ENCODE measurements around the gene CNTN4.

DNA sequence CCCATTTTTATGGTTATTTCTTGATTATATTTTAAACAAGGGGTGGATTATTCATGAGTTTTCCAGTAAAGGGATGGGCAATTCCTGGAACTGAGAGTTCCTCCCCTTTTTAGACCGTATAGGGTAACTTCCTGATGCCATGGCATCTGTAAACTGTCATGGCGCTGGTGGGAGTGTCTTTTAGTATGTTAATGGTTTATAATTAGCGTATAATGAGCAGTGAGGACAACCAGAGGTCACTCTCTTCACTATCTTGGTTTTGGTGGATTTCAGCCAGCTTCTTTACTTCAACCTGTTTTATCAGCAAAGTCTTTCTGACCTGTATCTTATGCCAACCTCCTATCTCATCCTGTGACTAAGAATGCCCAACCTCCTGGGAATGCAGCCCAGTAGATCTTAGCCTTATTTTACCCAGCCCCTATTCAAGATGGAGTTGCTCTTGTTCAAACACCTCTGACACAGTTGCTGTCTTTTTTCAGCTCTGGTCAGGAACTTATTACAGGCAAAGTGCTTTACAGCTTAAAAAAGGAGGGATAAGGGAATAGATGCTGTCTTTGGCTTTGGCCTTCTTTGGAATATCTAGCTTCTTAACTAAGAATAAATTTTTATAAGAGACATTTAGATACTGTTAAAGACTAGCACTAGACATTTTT, 257.8 kb downstream of the CNTN4 start:
- TF ChIP-seq CTCF (IDR thresholded peaks at IDR 0.05), result no peak
- TF ChIP-seq POLR2A (IDR thresholded peaks at IDR 0.05), result no peak
